HG03159 (cell line): ENCODE results near the gene ITGAE.

Source experiments
- ATAC-seq: cut with Tn5 transposase; IDR thresholded peaks from one replicate; pipeline ENCODE4 v1.9.1; 2021; ENCODE audit warnings: mild to moderate bottlenecking, moderate library complexity; ENCODE audit not compliant: unreplicated experiment

ITGAE gene

DNA sequence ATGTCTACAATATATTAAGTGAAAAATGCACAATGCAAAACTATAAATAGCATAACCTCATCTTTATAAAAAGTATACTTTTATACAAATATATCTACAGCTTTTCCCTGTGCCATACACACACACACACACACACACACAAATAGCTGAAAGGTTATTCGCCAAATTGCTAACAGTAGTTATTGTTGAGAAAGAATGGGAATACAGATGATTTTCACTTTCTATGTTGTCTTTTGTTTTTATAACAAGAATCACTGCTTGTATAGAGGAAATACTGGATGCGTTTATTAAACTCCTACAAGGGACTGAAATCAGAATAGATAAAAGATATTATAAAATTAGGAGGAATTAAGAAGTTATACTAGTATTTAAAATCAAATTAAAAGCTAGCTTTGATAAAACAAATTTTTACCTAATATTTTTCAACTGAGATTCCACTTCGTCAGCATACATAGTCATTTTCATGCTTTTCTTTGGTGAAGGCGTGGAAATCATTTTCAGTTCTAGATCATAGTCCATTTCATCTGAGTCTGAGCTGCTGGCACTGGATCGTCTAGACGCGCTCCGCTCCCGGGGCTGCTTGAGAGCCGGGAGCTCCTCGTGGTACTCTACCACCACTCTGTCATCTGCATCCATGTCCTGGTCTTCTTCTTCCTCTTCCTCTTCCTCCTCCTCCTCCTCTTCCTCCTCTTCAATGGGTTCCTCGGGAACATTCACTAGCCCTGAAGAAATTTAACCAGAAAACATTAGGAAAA is 17.0 kb upstream of the ITGAE start:
- ATAC-seq: no peak

DNA sequence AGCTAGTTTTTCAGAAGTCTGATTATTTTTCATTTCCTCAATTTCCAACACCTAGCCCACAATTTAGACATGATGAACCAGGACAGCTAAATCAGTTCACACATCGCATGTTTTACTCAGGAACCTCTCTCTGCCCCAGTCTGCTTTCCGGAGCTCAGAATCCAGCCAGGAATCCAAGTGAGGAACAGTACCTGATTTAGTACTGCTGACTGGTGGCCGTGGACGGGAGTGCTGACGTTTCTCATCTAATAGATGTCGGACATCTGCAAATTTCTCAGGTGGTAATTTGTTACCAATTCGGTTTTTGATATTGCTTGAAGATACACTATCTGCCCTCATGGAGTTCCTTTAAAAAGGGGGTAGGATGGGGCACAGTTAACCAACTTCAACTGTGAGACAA is 14.9 kb upstream of the ITGAE start:
- ATAC-seq: no peak

DNA sequence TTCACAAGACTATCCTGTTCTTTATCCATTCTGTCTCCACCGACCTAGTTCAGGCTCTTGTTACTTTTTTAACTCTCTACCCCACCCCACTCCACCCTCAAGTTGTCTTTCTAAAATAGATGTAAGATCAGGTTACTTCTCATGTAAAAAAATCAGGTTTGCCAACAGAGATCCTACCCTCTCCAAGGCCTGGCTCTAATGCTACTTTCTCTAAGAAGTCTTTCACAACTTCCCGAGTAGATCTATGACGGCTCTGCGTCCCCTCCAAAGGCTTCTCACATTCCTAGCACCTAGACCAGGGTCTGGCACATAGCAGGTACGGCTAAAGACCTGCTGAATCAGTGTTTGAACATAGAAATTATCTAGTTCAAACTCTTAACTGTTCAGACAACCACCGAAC is 14.1 kb upstream of the ITGAE start:
- ATAC-seq: no peak

DNA sequence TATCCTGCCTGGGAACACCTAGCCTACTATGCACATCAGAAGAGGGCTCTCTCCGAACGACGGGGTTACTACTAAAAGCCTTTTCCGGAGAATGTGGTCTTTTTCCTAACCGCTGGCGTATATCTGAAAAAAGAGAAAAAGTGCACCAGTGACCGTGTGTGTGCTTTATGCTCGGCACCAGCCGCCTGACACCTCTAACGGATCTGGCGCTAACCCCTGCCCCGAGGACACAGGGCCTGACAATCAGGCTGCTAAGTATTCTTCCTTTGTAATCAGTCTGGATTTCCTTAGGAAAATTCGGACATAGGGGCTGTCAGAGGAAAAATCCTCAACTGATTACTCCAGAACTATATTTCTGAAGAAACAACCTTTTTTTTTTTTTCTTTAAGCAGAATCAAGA is 13.4 kb upstream of the ITGAE start:
- ATAC-seq: no peak

DNA sequence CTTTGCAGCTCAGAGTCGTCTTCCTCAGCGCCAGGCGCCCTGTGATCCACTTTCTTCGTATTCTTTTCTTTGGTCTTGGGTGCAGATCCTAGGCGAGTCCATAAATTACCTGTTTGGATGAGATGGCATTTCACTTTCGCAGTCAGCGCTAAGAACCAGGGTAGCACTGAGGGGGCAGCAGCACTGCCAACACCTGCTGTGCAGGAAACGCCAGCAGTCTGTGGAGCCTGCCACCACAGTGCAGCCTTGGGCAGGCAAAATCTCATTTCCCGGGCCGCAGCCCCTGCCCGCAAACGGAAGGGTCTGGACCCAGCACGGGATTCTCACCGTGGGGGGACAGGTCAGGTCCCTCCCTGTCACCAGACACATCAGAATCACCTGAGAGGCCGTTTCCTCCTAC is 12.2 kb upstream of the ITGAE start:
- no peak for ATAC-seq

DNA sequence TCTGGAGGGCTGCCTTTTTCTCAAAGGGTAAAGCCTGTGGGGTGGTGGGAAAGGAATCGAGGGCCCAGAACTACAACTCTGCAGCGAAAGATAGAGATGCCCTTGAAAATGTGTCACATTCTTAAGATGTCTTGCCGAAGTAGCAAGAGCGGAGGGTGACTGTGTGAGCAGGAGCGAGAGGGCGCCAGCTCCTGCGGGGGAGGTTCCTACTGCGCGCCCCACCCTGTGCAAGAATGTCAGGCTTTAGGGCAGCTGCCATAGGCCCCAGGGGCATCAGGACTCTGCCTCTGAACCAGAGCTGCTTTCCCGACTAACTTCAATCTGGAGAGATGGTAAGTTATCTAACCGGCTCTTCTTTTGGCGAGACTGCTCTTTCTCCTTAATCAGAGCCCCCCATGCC is 11.8 kb upstream of the ITGAE start:
- ATAC-seq: no peak

DNA sequence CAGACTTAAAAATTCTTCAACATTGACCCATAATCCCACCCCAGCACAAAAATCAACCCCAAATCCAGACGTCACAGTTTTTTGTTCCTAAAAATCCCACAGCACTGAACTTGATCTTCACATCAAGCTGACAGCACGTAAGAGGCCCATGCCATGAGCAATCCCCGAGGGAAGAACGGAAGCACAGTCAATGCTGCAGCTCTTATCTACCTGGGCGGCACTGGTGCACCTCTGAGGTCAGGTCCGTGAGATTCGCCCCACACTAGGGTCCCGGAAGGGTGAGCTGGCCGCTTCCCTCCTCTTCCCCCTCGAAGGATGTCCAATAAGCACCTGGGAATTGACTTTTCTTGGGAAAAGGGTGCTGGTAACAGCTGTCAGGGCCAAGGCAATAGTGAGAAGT is 11.3 kb upstream of the ITGAE start:
- ATAC-seq: no peak

DNA sequence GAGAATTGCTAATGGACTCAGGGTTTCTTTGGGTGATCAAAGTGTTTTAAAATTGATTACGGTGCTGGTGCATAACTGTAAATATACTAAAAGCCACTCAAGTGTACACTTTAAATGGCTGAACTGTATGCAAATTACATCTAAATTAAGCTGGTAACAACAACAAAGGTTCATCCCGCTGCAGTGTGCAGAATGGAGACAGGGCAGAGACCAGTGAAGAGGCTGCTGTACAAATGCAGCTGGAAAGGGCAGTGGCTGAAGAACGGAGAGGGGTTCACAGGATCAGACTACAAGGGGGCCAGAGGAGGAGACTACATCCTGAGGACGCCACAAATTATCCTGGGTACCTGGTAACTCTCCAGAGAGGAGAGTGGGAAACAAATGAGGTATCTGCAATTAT is 9.0 kb upstream of the ITGAE start:
- ATAC-seq: no peak

DNA sequence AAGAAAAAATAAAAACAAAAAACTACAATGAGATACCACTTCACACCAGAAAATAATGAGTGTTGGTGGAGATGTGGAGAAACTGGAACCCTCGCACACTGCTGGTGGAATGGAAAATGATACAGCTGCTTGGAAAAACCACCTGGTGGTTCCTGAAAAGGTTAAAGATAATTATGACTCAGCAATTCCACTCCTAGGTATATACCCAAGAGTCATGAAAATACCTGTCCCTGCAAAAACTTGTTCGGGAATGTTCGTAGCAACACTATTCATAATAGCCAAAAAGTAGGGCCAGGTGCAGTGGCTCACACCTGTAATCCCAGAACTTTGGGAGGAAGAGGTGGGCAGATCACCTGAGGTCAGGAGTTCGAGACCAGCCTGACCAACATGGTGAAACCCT is 8.1 kb upstream of the ITGAE start:
- ATAC-seq: no peak

DNA sequence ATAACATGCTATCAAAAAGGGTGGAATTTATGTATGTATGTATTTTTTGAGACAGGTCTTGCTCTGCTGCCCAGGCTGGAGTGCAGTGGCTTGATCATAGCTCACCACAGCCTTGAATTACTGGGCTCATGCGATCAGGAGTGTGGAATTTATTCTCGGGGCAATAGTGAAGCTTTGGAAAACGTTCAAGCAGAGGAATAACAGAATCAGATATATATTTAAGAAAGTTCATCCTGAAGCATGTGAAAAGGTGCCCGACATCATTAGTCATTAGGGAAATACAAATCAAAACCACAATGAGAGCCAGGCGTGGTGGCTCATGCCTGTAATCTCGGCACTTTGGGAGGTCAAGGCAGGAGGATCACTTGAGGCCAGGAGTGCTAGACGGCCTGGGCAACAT is 7.7 kb upstream of the ITGAE start:
- no peak for ATAC-seq

DNA sequence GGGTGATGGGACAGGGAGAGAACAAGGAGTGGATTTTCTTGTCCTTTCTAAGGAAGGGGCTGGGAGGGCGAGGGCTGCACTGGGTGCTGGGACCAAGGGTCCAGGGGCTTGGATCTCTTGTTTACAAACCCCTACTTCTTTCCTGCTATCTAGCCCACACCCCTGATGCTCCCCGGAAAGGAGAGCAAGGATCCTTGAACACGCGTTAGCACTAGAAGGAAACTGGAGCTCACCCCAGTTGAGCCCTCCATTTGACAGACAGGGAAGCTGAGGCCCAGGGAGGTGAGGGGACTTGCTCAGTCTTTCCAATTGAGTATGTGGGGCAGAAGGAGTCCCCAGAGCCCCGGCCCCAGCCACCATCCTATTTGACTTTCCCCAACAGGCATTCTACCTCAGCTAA is 4.6 kb upstream of the ITGAE start:
- no peak for ATAC-seq

DNA sequence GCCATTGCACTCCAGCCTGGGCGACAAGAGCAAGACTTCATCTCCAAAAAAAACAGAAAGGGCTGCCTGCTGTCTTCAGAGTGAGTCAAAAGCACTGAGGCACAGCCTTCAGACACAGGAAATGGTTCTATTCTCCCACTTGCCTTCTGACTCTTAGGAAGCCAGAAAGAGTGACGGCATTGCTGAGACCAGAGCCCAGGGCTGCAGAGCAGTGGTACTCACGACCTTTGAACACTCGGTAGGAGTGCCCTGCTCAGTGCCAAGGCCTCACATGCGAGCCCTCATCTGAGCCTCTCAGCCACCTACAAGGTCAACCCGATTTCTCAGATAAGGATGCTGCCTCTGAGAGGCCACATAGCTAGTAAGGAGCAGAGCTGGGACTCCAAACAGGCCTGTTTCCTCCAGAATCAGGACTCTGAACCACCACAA is 3.5 kb upstream of the ITGAE start:
- ATAC-seq: no peak

DNA sequence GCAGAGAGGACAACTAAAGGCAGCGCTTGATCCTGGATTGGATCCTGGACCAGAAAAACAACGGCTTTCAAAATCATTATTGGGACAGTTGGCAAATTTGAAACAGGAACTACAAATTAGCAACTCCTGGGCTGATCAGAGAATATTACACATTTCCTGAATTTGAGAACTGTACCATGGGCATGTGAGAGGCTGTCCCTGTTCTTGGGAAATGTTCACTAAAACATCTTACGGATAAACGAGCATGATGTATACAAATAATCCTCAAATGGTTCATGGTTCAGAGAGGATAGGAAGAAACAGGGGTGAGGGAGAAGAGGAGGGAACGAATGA is 2.3 kb upstream of the ITGAE start:
- ATAC-seq: no peak

DNA sequence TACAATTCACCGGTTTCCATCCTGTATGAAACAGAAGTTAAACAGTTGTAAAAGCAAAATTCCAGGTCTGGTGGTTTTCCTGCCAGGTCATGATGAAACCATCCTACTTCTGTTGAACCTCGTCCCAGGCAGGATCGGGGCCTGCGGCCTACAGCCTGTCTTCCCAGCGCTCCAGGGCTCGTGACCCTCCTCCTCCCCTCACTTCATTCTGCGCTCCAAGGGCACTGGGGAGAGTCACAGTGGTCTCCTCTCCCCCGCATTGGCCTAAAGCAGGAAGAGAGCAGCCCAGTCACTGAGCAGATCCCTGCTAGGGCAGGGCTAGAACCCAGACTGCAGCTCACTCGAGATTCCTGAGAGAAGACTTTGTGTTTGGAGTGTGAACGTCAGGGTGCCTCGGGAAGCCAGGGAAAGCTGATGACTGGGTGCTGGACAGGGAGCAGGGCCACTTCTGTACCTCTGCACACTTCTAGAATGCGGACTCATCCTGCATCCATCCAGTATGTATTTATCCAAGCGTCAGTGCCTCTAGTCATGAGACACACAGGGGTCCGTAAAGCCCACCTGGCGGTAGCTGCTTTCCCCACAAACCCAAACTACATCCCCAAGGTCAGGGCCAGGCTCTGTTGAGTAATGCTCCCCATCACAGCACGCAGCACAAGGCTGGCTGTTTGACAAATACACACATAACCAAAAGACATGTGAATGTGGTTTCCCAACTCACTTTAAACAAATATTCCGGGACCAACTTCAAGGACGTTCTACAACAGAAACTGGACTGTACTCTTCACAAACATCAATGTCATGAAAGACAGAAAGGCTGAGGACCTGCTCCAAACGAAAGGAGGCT is 1.7 kb upstream of the ITGAE start:
- ATAC-seq: no peak

DNA sequence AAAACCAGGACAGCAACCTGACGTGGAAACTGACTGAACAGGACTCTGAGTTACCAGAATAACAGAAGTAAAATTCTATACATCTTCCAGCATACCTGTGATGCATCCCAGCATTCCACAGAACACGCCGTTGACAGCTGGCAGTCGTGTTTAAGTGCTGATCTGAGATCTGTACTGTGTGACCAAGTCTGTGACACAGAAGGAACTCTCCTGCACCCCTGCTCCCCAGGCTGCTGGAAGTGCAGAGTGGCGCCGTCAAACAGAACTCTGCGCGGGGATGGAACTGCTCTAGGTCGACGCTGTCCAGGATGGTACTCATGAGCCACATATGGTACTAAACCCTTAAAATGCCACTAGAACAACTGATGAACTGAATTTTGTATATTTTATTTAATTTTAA is 804 bp upstream of the ITGAE start:
- ATAC-seq: no peak

DNA sequence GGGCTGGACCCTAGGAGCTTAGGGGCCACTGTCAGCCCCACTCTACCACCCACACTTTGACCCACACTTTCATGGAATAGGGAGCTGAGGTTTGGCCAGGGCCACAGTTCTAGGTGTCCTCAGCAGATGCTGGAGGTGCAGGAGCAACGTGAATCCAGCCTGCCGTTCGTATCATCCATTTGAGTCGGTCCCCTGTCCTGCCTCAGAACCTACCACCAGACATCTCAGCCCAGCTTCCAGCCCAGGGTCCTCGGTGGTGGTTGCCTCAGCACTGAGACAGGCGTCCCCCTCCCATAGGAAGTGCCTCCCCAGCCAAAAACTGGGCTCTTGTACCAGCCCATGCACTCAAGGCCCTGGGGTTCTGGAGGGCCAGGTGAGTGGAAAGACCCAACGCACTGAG is 359 bp upstream of the ITGAE start:
- ATAC-seq: no peak

DNA sequence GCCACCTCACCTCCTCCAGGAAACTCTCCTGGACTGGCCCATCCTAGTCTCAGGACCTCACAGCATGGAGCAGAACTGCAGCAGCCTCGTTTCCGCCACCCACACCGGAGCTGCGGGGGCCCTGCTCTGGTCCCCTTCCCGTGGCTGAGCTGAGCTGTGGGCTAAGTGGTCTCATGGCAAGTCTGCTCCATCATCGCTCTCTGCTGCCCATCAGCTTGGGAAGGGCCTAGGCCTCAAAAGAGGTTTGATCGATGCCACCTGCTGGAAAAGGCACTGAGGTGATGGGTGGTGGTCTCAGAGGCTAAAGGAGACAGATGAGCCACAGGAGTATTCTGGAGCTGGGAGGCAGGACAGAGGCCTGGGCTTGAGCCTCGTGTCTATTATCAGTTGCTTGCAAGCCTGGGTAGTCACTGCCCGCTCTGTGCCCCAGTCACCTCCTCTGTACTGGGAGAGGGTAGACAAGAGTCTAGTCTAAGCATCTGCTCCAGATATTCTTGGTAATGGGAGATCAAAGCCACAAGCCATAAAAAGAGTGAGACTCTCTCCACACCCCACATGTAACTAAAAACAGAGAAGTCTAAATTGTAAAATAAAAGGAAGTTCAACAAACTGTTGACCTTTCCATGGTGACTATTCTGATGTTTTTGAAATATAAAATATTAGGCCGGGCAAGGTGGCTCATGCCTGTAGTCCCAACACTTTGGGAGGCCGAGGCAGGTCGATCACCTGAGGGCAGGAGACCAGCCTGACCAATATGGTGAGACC is 1.6 kb downstream of the ITGAE start:
- no peak for ATAC-seq

DNA sequence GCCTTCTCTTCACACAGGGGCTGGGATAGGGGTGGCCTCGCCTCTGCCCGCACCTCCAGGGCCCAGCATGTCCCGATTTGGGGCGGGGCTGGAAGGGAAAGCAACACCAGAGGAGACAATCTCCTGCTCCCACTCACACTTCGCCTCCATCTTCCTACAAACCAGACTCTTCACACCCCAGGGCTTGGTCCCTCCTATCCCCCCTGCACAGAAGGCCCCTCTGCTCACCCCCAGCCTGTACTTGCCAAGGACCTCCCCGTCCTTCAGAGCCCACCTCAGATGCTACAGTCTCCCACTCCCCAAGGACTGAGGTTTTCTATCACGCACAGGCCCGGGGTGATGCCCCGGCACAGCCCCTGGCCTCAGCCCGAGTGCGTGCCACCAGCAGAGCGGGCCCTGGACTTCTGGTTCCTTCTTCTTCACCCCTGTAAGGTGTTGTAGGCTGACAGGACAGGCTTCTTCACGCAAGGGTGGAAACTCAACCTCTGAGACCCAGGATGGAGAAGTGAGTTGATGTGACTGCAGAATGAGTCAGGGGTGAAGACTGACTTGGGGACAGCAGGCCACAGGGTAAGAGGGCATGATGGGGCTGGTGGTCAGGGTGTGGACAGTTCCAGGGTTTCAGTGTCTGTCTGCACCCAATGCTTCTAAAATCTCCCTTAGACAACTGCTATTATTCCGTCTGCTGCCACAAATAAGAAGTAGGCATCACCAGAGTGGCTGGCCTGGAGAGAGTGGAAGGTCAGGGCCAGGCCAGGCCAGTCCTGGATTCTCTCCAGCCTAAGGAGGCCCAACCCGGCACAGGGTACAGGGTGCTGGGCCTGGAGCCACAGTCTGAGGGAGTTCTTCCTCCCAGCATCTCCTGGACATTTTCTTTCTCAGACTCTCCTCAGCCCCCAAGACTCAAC is 2.5 kb downstream of the ITGAE start:
- ATAC-seq: no peak

DNA sequence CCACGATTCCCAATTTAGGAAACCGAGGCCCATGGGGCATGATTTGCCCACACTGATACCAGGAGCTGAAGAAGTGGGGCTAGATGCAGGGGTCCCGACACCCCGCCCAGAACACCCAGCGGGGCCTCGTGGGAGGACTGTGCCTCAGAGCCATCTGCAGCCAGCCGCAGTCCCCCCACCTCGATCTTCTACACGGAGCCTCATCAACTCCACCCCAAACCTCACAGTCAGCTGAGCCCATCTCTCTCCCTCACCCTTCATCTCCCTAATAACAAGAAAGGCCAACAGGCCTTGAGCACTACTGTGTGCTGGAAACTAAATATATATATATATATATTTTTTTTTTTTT is 4.2 kb downstream of the ITGAE start:
- peak; percentile 15 for ATAC-seq

DNA sequence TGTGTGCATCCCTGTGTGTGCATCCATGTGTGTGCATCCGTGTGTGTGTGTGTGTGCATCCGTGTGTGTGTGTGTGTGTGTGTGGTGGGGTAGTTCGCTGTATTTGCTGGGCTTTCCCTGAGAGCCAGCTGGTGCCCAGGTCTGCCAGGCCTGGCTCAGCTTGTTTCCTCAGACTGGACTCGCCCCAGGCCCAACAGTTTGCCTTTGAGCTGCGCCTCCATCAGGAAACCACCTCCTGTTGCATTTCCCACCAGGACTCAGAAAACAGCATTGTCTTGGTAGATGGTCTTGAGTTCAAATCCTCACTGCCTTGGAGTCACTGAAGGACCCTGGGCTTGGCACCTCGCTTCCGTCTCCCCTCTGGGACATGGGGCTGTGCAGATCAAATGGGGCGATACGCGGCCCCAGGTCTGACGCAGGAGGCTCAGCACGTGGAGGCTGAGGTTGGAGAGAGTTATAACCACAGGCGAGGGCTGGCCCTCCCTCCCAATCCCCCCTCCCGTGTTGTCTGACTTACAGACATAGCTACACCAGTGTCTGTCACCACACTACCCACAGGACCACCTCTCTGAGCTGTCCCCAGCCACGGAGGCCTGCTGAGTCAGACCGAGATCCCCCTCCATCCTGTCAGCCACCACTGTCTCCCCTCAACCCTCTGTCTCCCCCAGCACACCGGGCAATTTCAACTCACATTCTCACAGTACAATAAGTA is 4.7 kb downstream of the ITGAE start:
- peak; percentile 77 for ATAC-seq
